GM23338 (cell line): ENCODE data around the gene GNAI1. TPM values are rescaled to one million over a fixed set of nuclear protein-coding genes. Genes with fewer than 3 reads are reported as not detected.

Experiments used
- ATAC-seq: fragments of 200-7000 bp; cut with Tn5 transposase; 3 replicates; pipeline ENCODE4 v1.9.1; 2020
- DNase-seq: peaks from one replicate; pipeline ENCODE4 v3.0.0-alpha.2; 2015; ENCODE audit warnings: low spot score
- H2AFZ ChIP-seq: fragments of 200-600 bp; sonication (generic); 2 replicates; pipeline ENCODE4 v1.8.0; 2016; ENCODE audit warnings: antibody characterized with exemption, mild to moderate bottlenecking, moderate library complexity
- H3F3A ChIP-seq: fragments of 200-600 bp; sonication (generic); replicated peaks from 2 replicates; pipeline ENCODE4 v1.8.0; 2017; ENCODE audit warnings: antibody characterized with exemption, mixed run types, low read depth
- H3K27ac ChIP-seq: fragments of 200-600 bp; sonication (generic); 2 replicates; pipeline ENCODE4 v1.6.1; 2016; ENCODE audit warnings: low read depth
- H3K27me3 ChIP-seq: fragments of 200-600 bp; sonication (generic); 2 replicates; pipeline ENCODE4 v1.8.0; 2016; ENCODE audit warnings: mild to moderate bottlenecking, mixed run types, moderate library complexity; ENCODE audit not compliant: insufficient read depth
- H3K36me3 ChIP-seq: fragments of 200-600 bp; sonication (generic); 2 replicates; pipeline ENCODE4 v1.8.0; 2016; ENCODE audit warnings: mild to moderate bottlenecking; ENCODE audit not compliant: insufficient read depth
- H3K4me1 ChIP-seq: fragments of 200-600 bp; sonication (generic); 2 replicates; pipeline ENCODE4 v1.8.0; 2016; ENCODE audit warnings: mild to moderate bottlenecking, moderate library complexity; ENCODE audit not compliant: insufficient read depth
- H3K4me2 ChIP-seq: fragments of 200-600 bp; sonication (generic); 2 replicates; pipeline ENCODE4 v1.7.1; 2017; ENCODE audit warnings: mixed run types
- H3K4me3 ChIP-seq: fragments of 200-600 bp; sonication (generic); 2 replicates; pipeline ENCODE4 v1.6.1; 2016; ENCODE audit warnings: mixed run types
- H3K79me2 ChIP-seq: fragments of 200-600 bp; sonication (generic); replicated peaks from 2 replicates; pipeline ENCODE4 v1.8.0; 2017; ENCODE audit warnings: mild to moderate bottlenecking; ENCODE audit not compliant: insufficient read depth
- H3K9me2 ChIP-seq: fragments of 200-600 bp; sonication (generic); 2 replicates; pipeline ENCODE4 v1.8.0; 2017; ENCODE audit not compliant: insufficient read depth
- H4K20me1 ChIP-seq: fragments of 200-600 bp; sonication (generic); replicated peaks from 2 replicates; pipeline ENCODE4 v1.8.0; 2017; ENCODE audit warnings: mild to moderate bottlenecking; ENCODE audit not compliant: insufficient read depth
- H3K27ac Mint-ChIP-seq: 2 replicates; pipeline ENCODE4 v1.8.0; 2020; ENCODE audit warnings: inconsistent platforms, mild to moderate bottlenecking, moderate library complexity, mixed read lengths
- H3K27me3 Mint-ChIP-seq: 3 replicates; pipeline ENCODE4 v1.8.0; 2022; ENCODE audit warnings: low read depth, mild to moderate bottlenecking, moderate library complexity, mixed read lengths, inconsistent platforms; ENCODE audit not compliant: insufficient read depth, poor library complexity
- H3K36me3 Mint-ChIP-seq: 3 replicates; pipeline ENCODE4 v1.8.0; 2021; ENCODE audit warnings: low read depth, mild to moderate bottlenecking, inconsistent platforms, moderate library complexity, mixed read lengths
- H3K4me1 Mint-ChIP-seq: 3 replicates; pipeline ENCODE4 v1.8.0; 2020; ENCODE audit warnings: mild to moderate bottlenecking, inconsistent platforms, mixed read lengths
- H3K4me3 Mint-ChIP-seq: 3 replicates; pipeline ENCODE4 v1.8.0; 2021; ENCODE audit warnings: moderate library complexity, mild to moderate bottlenecking, inconsistent platforms, mixed read lengths
- H3K9me3 Mint-ChIP-seq: 3 replicates; pipeline ENCODE4 v1.8.0; 2020; ENCODE audit warnings: moderate library complexity, mild to moderate bottlenecking, inconsistent platforms, mixed read lengths
- CREB1 ChIP-seq: fragments of 250-450 bp; sonication (Bioruptor Pico); IDR thresholded peaks from 2 replicates; pipeline ENCODE4 v1.5.0; 2020; ENCODE audit warnings: low read depth, mild to moderate bottlenecking, moderate library complexity
- NANOG ChIP-seq: IDR thresholded peaks from 2 replicates; pipeline ENCODE4 v1.6.1; 2016; ENCODE audit warnings: antibody characterized with exemption, borderline replicate concordance
- POLR2AphosphoS5 ChIP-seq: IDR thresholded peaks from 2 replicates; pipeline ENCODE4 v1.6.1; 2016; ENCODE audit warnings: antibody characterized with exemption, low read depth
- ZNF114 ChIP-seq: fragments of 250-450 bp; sonication (Bioruptor Pico); IDR thresholded peaks from 2 replicates; pipeline ENCODE4 v1.5.0; 2020; ENCODE audit warnings: mild to moderate bottlenecking, moderate library complexity
- ZNF331 ChIP-seq: fragments of 250-450 bp; sonication (Bioruptor Pico); IDR thresholded peaks from 2 replicates; pipeline ENCODE4 v1.5.0; 2020; ENCODE audit warnings: low read depth, mild to moderate bottlenecking, moderate library complexity
- polyA plus RNA-seq: library from polyadenylated mRNA; unstranded; fragments of >200 nt; fragmentation: Nextera tagmentation; extraction: Ambion mirVana; gene quantifications from 2 replicates; pipeline ENCODE4 v1.2.1, GENCODE V29; 2016
- total RNA-seq: library from RNA; depleted of rRNA; stranded (reverse); fragments of >200 nt; shearing (Covaris generic); gene quantifications from 2 replicates; pipeline ENCODE4 v1.2.3, GENCODE V29; 2014
- TF ChIP-seq, protein P1 (sequence below): IDR thresholded peaks from one replicate; pipeline ENCODE4 v1.6.1; 2018; ENCODE audit warnings: antibody characterized with exemption; ENCODE audit not compliant: unreplicated experiment
- TF ChIP-seq, protein P2 (sequence below): IDR thresholded peaks from 2 replicates; pipeline ENCODE4 v1.6.1; 2016; ENCODE audit warnings: antibody characterized with exemption
- TF ChIP-seq, protein P3 (sequence below), 2 experiments: fragments of 200-600 bp in 1 of 2; sonication (generic) in 1 of 2; conservative IDR thresholded peaks; 2 replicates each; pipeline versions ENCODE4 v1.5.1 to v1.6.1; 2016 to 2017; ENCODE audit warnings: antibody characterized with exemption in 2 of 2, low read depth in 2 of 2, mild to moderate bottlenecking in 2 of 2, moderate library complexity in 1 of 2

GNAI1 gene
- total and polyA plus RNA-seq, 2 experiments from 2014 or later: 31.3 to 36.9 TPM

DNA sequence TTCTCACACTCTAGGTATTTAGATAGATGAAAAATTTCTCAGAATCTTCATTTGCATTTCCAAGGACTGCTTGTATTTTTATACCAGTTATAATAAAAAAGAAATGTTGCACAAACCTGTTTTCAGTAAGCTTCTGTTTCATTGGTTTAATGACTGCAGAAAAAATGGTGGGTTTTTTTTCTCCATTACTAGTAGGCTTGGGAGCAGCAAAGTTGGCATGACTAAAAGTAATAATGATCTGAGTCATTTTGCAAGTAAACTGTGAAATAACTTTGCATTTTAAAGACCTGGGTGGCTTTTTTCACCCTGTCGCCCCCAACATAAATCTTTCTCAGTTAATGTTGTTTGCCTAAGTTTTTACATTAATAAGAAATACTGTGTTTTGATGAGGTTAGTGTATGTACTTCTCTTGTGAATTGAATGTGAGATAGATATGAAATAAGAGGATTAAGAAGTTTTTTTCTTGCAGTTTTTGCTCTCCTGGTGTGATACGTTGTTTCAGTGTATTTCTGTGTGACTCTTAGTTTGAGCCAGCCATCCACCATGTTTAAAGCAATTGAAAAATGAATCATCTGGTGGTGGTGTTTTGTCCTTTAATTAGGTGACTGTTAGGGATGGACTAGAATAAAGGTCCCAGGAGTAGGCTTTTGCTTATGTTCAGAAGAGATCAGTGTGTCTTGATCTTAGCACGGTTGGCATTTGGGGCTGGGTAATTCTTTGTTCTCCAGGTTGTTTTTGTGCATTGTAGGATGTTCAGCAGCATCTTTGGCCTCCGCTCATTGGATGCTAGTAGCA lies 1.8 kb downstream of the GNAI1 start:
- peaks cover 60% of the 10 kb centered on the region for H3K79me2 ChIP-seq
- DNase-seq (no peak), ATAC-seq (no peak)
- no peaks in the 10 kb centered on the region for H3K36me3 ChIP-seq
- Mint-ChIP-seq H3K4me3 (peak overlapping the region; percentile 92), H3K36me3 (peaks cover 7% of the 10 kb centered on the region), H3K27ac (no peak overlapping the region), H3K9me3 (peaks cover 3% of the 10 kb centered on the region; the same call in 2 of the 3 replicates), H3K4me1 (peaks cover 37% of the 10 kb centered on the region), H3K27me3 (peaks cover 17% of the 10 kb centered on the region)
- no peak overlapping the region for H3K27ac ChIP-seq
- H3K4me1 ChIP-seq: peaks cover 32% of the 10 kb centered on the region
- no peaks in the 10 kb centered on the region for H3K9me2 ChIP-seq
- H3K4me3 ChIP-seq: peak overlapping the region; percentile 77
- no peak overlapping the region for H2AFZ ChIP-seq
- peaks cover 26% of the 10 kb centered on the region for H3K27me3 ChIP-seq
- no peaks in the 10 kb centered on the region for H3F3A ChIP-seq
- TF ChIP-seq, protein P1, sequence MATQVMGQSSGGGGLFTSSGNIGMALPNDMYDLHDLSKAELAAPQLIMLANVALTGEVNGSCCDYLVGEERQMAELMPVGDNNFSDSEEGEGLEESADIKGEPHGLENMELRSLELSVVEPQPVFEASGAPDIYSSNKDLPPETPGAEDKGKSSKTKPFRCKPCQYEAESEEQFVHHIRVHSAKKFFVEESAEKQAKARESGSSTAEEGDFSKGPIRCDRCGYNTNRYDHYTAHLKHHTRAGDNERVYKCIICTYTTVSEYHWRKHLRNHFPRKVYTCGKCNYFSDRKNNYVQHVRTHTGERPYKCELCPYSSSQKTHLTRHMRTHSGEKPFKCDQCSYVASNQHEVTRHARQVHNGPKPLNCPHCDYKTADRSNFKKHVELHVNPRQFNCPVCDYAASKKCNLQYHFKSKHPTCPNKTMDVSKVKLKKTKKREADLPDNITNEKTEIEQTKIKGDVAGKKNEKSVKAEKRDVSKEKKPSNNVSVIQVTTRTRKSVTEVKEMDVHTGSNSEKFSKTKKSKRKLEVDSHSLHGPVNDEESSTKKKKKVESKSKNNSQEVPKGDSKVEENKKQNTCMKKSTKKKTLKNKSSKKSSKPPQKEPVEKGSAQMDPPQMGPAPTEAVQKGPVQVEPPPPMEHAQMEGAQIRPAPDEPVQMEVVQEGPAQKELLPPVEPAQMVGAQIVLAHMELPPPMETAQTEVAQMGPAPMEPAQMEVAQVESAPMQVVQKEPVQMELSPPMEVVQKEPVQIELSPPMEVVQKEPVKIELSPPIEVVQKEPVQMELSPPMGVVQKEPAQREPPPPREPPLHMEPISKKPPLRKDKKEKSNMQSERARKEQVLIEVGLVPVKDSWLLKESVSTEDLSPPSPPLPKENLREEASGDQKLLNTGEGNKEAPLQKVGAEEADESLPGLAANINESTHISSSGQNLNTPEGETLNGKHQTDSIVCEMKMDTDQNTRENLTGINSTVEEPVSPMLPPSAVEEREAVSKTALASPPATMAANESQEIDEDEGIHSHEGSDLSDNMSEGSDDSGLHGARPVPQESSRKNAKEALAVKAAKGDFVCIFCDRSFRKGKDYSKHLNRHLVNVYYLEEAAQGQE: no peak
- no peak for TF ChIP-seq ZNF114
- TF ChIP-seq, protein P2, sequence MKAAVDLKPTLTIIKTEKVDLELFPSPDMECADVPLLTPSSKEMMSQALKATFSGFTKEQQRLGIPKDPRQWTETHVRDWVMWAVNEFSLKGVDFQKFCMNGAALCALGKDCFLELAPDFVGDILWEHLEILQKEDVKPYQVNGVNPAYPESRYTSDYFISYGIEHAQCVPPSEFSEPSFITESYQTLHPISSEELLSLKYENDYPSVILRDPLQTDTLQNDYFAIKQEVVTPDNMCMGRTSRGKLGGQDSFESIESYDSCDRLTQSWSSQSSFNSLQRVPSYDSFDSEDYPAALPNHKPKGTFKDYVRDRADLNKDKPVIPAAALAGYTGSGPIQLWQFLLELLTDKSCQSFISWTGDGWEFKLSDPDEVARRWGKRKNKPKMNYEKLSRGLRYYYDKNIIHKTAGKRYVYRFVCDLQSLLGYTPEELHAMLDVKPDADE: no peak
- TF ChIP-seq CREB1: no peak
- TF ChIP-seq, protein P3, sequence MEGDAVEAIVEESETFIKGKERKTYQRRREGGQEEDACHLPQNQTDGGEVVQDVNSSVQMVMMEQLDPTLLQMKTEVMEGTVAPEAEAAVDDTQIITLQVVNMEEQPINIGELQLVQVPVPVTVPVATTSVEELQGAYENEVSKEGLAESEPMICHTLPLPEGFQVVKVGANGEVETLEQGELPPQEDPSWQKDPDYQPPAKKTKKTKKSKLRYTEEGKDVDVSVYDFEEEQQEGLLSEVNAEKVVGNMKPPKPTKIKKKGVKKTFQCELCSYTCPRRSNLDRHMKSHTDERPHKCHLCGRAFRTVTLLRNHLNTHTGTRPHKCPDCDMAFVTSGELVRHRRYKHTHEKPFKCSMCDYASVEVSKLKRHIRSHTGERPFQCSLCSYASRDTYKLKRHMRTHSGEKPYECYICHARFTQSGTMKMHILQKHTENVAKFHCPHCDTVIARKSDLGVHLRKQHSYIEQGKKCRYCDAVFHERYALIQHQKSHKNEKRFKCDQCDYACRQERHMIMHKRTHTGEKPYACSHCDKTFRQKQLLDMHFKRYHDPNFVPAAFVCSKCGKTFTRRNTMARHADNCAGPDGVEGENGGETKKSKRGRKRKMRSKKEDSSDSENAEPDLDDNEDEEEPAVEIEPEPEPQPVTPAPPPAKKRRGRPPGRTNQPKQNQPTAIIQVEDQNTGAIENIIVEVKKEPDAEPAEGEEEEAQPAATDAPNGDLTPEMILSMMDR (conservative IDR thresholded peaks at IDR 0.05; ENCODE audit: low read depth in 2 of 2): no peak
- TF ChIP-seq POLR2AphosphoS5: no peak
- TF ChIP-seq ZNF331 (CRISPR knock-in tag): no peak
- peak overlapping the region; percentile 89 for H3K4me2 ChIP-seq
- peaks cover 4% of the 10 kb centered on the region; the same call in 1 of the 2 replicates for H4K20me1 ChIP-seq

DNA sequence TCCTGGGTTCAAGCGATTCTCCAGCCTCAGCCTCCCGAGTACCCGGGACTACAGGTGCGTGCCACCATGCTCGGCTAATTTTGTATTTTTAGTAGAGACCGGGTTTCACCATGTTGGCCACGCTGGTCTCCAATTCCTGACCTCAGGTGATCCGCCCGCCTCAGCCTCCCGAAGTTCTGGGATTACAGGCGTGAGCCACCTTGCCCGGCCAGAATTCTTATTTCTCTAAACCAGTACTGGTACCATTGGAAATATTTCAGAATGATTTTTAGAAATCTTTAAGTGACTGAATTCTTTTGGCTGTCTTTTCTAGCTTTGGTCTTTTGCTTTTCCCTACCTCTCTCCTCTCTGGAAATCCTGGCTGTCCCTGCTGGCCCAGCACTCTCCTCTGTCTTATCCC lies 2.8 kb downstream of the GNAI1 start:
- peaks cover 37% of the 10 kb centered on the region for H3K4me1 Mint-ChIP-seq
- H3K4me3 Mint-ChIP-seq: peak overlapping the region; percentile 38; the same call in 1 of the 3 replicates
- no peak overlapping the region for H3K27ac Mint-ChIP-seq
- H3K9me3 Mint-ChIP-seq: peaks cover 3% of the 10 kb centered on the region; the same call in 2 of the 3 replicates
- no peak overlapping the region for H3K4me2 ChIP-seq
- DNase-seq: no peak
- H3K4me1 ChIP-seq: peaks cover 32% of the 10 kb centered on the region
- H3K27me3 ChIP-seq: peaks cover 25% of the 10 kb centered on the region
- no peaks in the 10 kb centered on the region for H3K9me2 ChIP-seq
- no peaks in the 10 kb centered on the region for H3K36me3 ChIP-seq
- peaks cover 7% of the 10 kb centered on the region for H3K36me3 Mint-ChIP-seq
- no peaks in the 10 kb centered on the region for H3F3A ChIP-seq
- ATAC-seq: no peak
- H3K27ac ChIP-seq: no peak overlapping the region
- peaks cover 69% of the 10 kb centered on the region for H3K79me2 ChIP-seq
- peaks cover 17% of the 10 kb centered on the region for H3K27me3 Mint-ChIP-seq
- peaks cover 7% of the 10 kb centered on the region; the same call in 1 of the 2 replicates for H4K20me1 ChIP-seq
- H3K4me3 ChIP-seq: no peak overlapping the region
- no peak overlapping the region for H2AFZ ChIP-seq
- TF ChIP-seq NANOG: no peak
